UCSD-AML1 (cell line): Measurements from ENCODE around the gene RHBDD3.

ENCODE experiments used
- DNase-seq: peaks from one replicate; lab custom pipeline; 2025; ENCODE audit not compliant: unreplicated experiment; lab: John Stamatoyannopoulos, UW

RHBDD3 gene

GRCh38 chr22:29267858-29268510 is at the start of gene RHBDD3, which contains the start of gene EWSR1:
Gene RHBDD3 (minus strand): TSS chr22:29267981. CDS start chr22:29265626, 2,355 bp downstream.
Gene EWSR1 (plus strand): TSS chr22:29268268. CDS start chr22:29268337, 69 bp downstream.
- DNase-seq: peak; percentile 99

DNA sequence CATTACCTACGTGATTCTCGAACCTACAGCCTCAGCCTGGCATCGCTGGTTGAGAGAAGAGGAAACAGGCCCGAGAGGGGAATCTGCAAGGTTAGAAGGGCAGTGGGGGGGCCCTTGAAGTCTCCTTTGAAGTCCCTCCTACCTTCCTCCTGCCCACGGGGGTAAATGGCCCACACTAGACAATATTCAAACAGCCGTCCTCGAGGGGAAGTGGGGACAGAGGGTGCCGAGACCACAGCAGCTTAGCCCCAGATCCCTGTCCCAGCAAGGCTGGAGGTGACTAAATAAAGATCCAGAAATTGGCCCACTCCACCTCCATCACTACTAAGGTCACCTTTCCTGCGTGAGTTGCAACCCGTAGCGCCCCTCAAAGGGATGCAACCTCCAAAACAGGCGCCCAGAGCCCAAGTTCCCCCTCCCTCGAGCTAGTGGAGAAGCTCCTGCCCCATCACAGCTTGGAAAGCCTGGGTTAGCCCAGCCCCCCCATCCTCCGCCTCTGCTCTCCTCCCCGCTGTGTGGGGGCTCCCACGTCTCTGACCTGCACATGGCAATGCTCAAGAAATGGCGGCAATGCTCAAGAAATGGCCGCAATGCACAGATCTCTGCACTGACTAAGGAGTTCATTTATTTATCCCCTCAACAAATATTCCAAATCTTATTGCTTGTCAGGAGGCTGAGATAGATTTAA is 48.5 kb upstream of the RHBDD3 start:
- no peak for DNase-seq

DNA sequence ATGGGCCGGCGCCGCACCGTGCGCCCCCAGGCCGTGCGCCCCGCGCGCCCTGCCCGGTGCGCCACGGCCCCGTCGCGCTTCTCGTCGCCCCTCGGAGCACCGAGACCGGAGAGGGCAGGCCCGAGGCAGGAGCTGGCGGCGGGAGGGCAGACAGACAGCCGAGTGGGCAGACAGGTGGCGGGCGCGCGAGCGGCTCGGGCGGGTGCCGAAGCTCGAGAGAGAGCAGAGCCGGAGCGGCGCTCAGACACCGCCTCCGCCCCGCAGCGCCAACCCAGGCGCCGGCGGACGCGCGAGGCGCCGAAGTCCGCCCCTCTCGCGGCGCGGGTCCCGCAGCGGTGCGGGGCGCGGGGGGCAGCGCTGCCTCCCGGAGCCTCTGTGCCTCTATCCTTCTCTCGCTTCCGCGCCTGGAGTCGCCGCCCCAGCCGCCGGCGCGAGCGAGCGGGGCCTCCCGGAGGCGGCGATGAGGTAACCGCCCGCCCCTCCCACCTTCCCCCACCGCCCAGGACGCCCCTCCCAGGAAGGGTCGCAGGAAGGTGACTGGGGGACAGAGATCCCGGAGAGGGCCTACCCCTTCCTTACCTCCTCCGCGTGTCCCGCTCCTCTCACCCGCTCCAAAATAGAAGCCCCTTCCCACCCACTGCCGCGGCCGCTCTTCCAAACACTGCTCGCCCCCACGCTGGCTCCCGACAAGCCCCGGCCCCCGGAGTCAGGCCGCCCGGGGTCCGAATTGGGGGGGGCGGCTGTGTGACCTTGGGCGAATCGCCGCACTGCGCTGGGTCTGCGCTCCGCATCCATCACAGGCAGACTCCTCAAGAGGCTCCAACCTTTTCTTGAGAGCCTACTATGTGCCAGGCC is 47.7 kb upstream of the RHBDD3 start, which contains the start of gene RASL10A:
Gene RASL10A, minus strand, starts transcription at position 412 of the 855 bp plus-strand sequence. CDS start 451 bp downstream, outside the sequence.
- DNase-seq: peak; percentile 26

DNA sequence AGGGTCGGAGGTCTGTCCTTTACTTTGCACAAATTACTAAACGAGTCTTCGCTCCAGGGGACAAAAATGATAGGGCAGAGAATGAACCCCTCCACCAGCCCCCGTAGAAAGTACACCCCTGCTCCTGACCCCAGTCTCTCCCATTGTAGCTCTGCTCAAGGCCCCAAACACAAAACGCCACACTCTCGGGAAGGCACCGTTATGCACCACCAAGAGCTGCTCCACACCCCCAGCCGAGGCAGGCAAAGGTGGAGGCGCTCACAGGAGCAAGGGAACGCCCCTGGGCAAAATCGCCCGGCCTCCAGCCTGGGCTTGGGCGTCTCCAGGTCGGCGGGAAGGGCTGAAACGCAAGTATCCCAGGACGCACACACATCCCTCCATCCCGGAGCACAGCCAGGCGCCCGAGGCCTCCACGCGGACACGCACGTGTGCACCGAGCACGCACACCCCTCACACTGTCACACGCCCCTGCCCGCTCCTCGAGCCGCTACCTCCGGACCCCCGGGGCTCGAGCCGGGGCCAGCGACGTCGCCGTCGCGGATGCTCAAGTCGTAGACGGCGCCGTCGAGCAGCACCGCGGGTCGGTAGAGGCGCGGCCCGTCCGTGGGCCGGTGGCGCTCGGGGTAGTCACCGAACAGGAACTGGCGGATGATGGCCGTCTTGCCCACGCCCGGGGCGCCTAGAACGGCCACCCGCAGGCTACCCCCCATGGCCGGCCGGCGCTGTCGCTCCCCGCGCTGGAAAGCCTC is 46.9 kb upstream of the RHBDD3 start:
- peak; percentile 29 for DNase-seq

DNA sequence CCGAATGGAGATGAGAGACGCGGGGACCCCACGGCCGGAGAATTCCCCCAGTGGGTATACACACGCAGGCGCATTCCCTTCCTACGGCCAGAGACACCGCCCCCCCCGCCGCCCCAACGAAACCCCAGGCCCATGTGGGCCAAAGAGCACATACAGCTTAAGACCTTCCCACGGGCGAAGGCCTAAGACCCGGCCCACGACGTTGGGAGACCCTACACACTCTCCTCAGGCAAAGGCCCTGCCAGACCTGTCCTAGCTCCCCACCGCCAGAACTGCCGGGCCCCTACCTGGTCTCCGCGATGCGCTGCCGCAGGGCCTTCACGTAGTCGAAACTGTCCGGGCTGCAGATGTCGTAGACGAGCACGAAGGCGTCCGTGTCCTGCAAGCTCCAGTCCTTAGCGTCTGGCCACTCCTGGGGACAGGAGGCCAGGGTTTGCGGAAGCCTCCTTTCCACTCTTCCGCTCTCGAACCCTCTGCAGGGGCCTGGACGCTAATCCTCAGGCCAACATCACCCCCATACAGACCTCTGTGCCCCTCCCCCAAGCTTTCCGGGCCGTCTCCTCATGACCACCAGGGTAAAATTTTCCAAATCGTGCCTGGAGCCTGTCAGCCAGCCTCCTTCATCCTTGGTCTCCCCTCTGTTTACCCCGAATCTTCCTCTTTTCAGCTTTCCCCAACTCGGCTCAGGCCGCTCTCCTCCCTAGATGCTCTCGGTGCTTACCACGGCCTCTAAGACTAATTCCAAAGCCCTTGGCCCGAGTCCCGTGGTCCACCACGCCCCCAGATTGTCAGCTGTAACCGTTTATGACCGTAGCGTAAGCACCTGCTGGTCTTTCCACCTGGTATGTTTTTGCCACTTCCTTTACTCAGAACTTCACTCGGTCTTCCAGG is 46.0 kb upstream of the RHBDD3 start:
- no peak for DNase-seq

DNA sequence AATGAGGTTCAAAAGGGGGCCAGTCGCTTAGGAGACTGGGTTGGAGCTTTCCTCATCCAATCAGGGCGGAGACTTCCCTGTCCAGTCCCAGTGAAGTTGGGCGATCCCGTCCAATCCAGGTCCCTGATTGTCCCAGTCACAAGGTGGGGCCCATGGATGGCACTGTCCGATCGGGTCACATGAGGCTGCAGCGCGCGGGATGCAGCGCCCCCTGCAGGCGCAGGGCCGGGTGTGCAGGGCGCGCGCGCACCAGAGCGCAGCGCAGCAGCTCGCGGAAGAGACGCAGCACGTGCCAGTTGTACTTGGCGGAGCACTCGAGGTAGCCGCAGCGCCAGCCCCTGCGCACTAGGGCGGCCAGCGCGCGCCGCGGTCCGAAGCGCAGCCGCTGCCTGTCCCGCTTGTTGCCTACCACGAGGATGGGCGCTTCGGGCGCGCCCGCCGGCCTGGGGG is 45.4 kb upstream of the RHBDD3 start:
- DNase-seq: no peak

GRCh38 chr22:29312218-29313125 is 44.7 kb upstream of the RHBDD3 start:
- DNase-seq: no peak

DNA sequence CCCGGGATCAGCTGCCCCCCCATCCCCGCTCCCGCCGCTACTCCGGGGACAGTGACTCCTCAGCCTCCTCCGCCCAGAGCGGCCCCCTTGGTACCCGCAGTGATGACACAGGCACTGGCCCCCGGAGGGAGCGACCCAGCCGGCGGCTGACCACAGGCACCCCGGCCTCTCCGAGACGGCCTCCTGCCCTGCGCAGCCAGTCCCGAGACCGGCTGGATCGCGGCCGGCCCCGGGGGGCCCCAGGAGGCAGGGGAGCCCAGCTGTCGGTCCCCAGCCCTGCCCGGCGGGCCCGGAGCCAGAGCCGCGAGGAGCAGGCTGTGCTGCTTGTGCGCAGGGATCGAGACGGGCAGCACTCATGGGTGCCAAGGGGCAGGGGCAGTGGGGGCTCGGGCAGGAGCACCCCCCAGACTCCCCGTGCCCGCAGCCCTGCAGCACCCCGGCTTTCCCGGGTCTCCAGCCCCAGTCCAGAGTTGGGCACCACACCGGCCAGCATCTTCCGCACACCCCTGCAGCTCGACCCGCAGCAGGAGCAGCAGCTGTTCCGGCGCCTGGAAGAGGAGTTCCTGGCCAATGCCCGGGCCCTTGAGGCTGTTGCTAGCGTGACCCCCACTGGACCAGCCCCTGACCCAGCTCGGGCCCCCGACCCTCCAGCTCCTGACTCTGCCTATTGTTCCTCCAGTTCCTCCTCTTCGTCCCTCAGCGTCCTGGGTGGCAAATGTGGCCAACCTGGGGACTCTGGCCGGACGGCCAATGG is 43.9 kb upstream of the RHBDD3 start:
- no peak for DNase-seq

GRCh38 chr22:29310863-29311339 is 43.1 kb upstream of the RHBDD3 start:
- peak; percentile 85 for DNase-seq

DNA sequence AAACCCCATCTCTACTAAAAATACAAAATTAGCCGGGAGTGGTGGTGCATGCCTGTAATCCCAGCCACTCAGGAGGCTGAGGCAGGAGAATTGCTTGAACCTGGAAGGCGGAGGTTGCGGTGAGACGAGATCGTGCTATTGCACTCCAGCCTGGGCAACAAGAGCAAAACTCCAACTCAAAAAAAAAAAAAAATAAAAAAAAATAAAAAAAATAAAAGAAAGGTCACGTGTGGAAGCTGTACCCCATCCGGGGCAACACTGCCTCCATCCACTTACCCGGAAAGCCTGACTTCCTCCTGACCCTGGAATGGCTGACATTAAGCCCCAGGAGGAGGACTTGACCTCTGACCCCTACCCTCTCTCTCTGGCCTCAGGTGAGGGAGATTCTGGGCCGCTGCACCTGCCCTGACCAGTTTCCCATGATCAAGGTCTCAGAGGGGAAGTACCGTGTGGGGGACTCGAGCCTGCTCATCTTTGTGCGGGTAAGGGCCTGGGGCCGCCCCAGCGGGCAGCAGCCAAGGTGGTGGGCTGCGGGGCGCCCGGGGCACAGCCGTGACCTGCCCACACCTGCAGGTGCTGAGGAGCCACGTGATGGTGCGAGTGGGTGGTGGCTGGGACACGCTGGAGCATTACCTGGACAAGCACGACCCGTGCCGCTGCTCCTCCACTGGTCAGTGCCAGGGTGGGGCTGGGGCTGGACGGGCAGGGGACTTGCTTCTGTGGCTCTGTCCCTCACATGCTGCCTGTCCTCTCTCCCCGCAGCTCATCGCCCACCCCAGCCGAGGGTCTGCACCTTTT is 42.5 kb upstream of the RHBDD3 start:
- no peak for DNase-seq

- no peak for DNase-seq
Observed at GRCh38 chr22:29309332-29310064, 41.7 kb upstream of the RHBDD3 start.

GRCh38 chr22:29308791-29309262 is 41.0 kb upstream of the RHBDD3 start:
- peak; percentile 62 for DNase-seq

- DNase-seq: no peak
Observed at GRCh38 chr22:29308148-29308790, 40.5 kb upstream of the RHBDD3 start.

DNA sequence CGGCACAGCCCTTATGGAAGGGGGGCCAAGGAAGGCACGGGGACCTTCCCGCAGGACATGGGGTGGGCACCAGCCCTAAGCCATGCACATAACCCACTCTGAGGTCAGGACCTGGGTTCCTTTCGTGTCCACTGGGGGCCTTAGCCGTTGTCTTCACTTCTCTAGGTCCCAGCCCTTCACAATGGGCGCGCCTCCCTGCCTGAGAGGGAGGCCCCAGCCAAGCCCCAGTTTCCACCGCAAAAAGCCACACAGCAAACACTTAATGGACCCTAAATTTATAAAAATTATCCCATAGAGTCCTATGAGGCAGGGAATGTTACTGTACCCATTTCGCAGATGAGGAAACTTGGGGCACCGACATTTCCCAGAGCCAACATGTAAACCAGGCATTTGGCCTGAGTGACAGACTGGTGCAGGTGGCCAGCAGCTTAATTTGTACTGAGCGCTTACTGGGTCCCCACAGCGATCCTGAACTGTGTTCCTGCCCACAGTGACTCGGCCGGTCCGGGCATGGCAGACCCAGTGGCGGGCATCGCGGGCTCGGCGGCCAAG is 39.9 kb upstream of the RHBDD3 start:
- no peak for DNase-seq

DNA sequence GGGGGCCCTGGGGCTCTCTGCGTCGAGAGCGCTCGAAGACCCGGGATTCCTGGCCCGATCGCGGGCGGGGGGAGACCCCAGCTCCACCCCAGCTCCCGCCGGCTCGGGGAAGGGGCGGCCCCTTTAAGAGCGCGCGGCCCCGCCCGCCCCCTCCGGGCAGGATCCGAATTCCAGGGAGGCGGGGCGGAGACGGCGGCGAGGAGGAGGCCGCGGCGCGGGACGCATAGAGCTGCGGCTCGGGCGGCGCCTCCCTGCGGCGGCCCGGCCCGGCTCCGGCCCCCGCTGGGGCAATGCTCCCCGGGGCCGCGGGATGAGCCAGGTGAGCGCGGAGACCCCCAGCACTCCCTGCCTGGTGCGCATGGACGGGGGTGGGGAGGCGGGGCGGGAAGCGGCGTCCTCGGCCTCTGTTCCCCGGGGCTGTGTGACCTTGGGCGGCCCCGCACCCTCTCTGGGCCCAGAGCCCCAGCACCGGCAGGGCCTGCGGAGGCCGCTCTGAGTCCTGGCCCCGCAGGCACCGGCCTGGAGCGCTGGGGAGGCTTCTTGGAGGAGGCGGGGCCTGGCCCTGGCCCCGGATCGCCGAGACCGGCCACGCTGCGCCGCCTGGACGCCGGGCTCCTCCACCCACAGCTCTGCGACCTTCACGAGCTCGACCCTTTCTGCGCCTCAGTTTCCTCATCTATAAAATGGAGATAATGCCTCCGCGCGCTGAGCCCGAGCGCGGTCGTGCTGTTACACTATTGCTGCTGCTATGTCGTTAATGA is 39.2 kb upstream of the RHBDD3 start:
- peak; percentile 85 for DNase-seq
